ENCODE measurements around the gene LOXHD1. TPM values are rescaled to one million over a fixed set of nuclear protein-coding genes. Genes with fewer than 3 reads are reported as not detected.

LOXHD1 gene
- total RNA-seq, 1 experiment from 2014 or later: 0.35 TPM

GRCh38 chr18:46574000-46574742, 82.8 kb downstream of the LOXHD1 start (continued):
- TF ChIP-seq STAT6 (CRISPR knock-in tag; conservative IDR thresholded peaks at IDR 0.05; ENCODE audit: low read depth): no peak
- TF ChIP-seq, protein P1, sequence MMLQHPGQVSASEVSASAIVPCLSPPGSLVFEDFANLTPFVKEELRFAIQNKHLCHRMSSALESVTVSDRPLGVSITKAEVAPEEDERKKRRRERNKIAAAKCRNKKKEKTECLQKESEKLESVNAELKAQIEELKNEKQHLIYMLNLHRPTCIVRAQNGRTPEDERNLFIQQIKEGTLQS (CRISPR knock-in tag; conservative IDR thresholded peaks at IDR 0.05): no peak
- no peak for TF ChIP-seq AFF4 (CRISPR knock-in tag; IDR thresholded peaks at IDR 0.05; ENCODE audit: borderline replicate concordance)
- no peak for TF ChIP-seq RELA (CRISPR knock-in tag; IDR thresholded peaks at IDR 0.05; ENCODE audit: borderline replicate concordance)
- no peak for TF ChIP-seq ZNF416 (CRISPR knock-in tag; IDR thresholded peaks at IDR 0.05)
- TF ChIP-seq ZNF512 (CRISPR knock-in tag; IDR thresholded peaks at IDR 0.05; ENCODE audit: borderline replicate concordance): no peak
- no peak for TF ChIP-seq JUN (CRISPR knock-in tag; IDR thresholded peaks at IDR 0.05)
- TF ChIP-seq, protein P2, sequence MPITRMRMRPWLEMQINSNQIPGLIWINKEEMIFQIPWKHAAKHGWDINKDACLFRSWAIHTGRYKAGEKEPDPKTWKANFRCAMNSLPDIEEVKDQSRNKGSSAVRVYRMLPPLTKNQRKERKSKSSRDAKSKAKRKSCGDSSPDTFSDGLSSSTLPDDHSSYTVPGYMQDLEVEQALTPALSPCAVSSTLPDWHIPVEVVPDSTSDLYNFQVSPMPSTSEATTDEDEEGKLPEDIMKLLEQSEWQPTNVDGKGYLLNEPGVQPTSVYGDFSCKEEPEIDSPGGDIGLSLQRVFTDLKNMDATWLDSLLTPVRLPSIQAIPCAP (CRISPR knock-in tag; IDR thresholded peaks at IDR 0.05): no peak
- no peak for TF ChIP-seq SP1 (CRISPR knock-in tag; conservative IDR thresholded peaks at IDR 0.05)
- TF ChIP-seq ZNF317 (CRISPR knock-in tag; IDR thresholded peaks at IDR 0.05; ENCODE audit: borderline replicate concordance, low read depth): no peak

DNA sequence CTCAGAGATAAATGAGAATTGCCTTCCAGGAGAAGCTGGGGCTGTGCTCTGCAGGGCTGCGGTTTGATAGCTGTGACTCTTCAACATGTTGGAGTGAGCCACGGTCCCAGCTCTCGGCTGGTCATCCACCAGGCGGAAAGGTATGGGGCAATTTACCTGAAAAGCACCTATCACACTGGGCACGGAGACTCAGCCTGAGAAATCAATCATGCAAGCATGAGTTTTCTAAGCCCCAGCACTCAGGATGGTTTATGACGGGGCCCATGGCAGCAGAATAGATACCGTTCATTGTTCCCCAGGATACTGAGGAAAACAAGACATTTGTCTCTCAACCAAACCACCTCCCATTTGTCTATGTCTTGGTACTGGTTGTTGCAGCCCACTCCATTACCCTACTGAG, 83.9 kb downstream of the LOXHD1 start:
- TF ChIP-seq TP53 (CRISPR knock-in tag; IDR thresholded peaks at IDR 0.05): no peak
- no peak for TF ChIP-seq RORB (CRISPR knock-in tag; IDR thresholded peaks at IDR 0.05)
- no peak for TF ChIP-seq MLX (CRISPR knock-in tag; IDR thresholded peaks at IDR 0.05)
- no peak for TF ChIP-seq OVOL2 (CRISPR knock-in tag; IDR thresholded peaks at IDR 0.05; ENCODE audit: borderline replicate concordance)
- TF ChIP-seq EMX1 (CRISPR knock-in tag; IDR thresholded peaks at IDR 0.05): no peak
- TF ChIP-seq, protein P3, sequence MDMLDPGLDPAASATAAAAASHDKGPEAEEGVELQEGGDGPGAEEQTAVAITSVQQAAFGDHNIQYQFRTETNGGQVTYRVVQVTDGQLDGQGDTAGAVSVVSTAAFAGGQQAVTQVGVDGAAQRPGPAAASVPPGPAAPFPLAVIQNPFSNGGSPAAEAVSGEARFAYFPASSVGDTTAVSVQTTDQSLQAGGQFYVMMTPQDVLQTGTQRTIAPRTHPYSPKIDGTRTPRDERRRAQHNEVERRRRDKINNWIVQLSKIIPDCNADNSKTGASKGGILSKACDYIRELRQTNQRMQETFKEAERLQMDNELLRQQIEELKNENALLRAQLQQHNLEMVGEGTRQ (CRISPR knock-in tag; IDR thresholded peaks at IDR 0.05): no peak
- no peak for TF ChIP-seq AFF4 (CRISPR knock-in tag; IDR thresholded peaks at IDR 0.05; ENCODE audit: borderline replicate concordance)
- TF ChIP-seq, protein P4, sequence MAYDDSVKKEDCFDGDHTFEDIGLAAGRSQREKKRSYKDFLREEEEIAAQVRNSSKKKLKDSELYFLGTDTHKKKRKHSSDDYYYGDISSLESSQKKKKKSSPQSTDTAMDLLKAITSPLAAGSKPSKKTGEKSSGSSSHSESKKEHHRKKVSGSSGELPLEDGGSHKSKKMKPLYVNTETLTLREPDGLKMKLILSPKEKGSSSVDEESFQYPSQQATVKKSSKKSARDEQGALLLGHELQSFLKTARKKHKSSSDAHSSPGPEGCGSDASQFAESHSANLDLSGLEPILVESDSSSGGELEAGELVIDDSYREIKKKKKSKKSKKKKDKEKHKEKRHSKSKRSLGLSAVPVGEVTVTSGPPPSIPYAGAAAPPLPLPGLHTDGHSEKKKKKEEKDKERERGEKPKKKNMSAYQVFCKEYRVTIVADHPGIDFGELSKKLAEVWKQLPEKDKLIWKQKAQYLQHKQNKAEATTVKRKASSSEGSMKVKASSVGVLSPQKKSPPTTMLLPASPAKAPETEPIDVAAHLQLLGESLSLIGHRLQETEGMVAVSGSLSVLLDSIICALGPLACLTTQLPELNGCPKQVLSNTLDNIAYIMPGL (CRISPR knock-in tag; IDR thresholded peaks at IDR 0.05): no peak
- Mint-ChIP-seq H3K9me3 (peaks cover 4% of the 10 kb centered on the region; the same call in 1 of the 2 replicates), H3K4me1 (peaks cover 4% of the 10 kb centered on the region), H3K27me3 (ENCODE audit: low read depth) (peaks cover 6% of the 10 kb centered on the region; the same call in 1 of the 2 replicates), H3K4me3 (no peak overlapping the region), H3K36me3 (no peaks in the 10 kb centered on the region), H3K27ac (no peak overlapping the region)
- DNase-seq (ENCODE audit: low spot score) (no peak), ATAC-seq (no peak)
- ChIA-PET POLR2A (no interaction called here), CTCF (interaction anchor here (2.3 kb wide), 1 partner anchor 85 kb away, joined by 12 read pairs; no protein-coding TSS in a partner anchor)
